ENCODE data around the gene PPP1R11. TPM values are rescaled to one million over a fixed set of nuclear protein-coding genes. Genes with fewer than 3 reads are reported as not detected.
"Not testable (repeated sequence)": the region's sequence is repeated elsewhere in the genome, so short reads cannot be mapped to it uniquely, and the experiment has no call there.

The PPP1R11 gene
- total RNA-seq, 2 donors from 2014 or later = 32.4 to 35.2 TPM

- no peaks in the 10 kb centered on the region for H3K9me3 Mint-ChIP-seq
- DNase-seq = no peak
- no peaks in the 10 kb centered on the region for H3K27me3 Mint-ChIP-seq (ENCODE audit: insufficient read depth)
- H3K36me3 Mint-ChIP-seq (ENCODE audit: low read depth) = peaks cover 4% of the 10 kb centered on the region
- H3K27ac ChIP-seq (ENCODE audit: low read depth, low read length) = no peak overlapping the region
- H3K36me3 ChIP-seq (ENCODE audit: control insufficient read depth, insufficient read depth, low read length) = no peaks in the 10 kb centered on the region
- H3K9ac ChIP-seq (ENCODE audit: extremely low read depth, low read length, poor library complexity, severe bottlenecking) = no peak overlapping the region
- TF ChIP-seq CTCF (conservative IDR thresholded peaks at IDR 0.05) = no peak
- H3K4me3 Mint-ChIP-seq = no peak overlapping the region
- 66% methylated on average over 2 of the region's 3 CpGs; no CpG with 5 or more reads in 1 of the 2 experiments for WGBS, 2 experiments (ENCODE audit: insufficient coverage in 1 of 2, insufficient read length in 1 of 2)
- H3K4me1 Mint-ChIP-seq = peaks cover 5% of the 10 kb centered on the region
- no peak overlapping the region for H3K27ac Mint-ChIP-seq
- H3K9me3 ChIP-seq (ENCODE audit: control insufficient read depth, low read length) = no peaks in the 10 kb centered on the region
- H3K4me3 ChIP-seq (ENCODE audit: low read length) = no peak overlapping the region
- H3K4me1 ChIP-seq (ENCODE audit: control insufficient read depth, insufficient read depth, low read length) = no peaks in the 10 kb centered on the region
- no peaks in the 10 kb centered on the region for H3K27me3 ChIP-seq (ENCODE audit: control insufficient read depth, insufficient read depth, low read length, poor library complexity, severe bottlenecking)
These were observed 44.8 kb upstream of the PPP1R11 start for GRCh38 chr6:30022189-30022588.

- H3K27ac ChIP-seq (ENCODE audit: low read depth, low read length); H3K36me3 Mint-ChIP-seq (ENCODE audit: low read depth); H3K9ac ChIP-seq (ENCODE audit: extremely low read depth, low read length, poor library complexity, severe bottlenecking); H3K4me1 ChIP-seq (ENCODE audit: control insufficient read depth, insufficient read depth, low read length); DNase-seq; H3K27me3 Mint-ChIP-seq (ENCODE audit: insufficient read depth); H3K4me1 Mint-ChIP-seq; H3K36me3 ChIP-seq (ENCODE audit: control insufficient read depth, insufficient read depth, low read length); H3K4me3 ChIP-seq (ENCODE audit: low read length); H3K27me3 ChIP-seq (ENCODE audit: control insufficient read depth, insufficient read depth, low read length, poor library complexity, severe bottlenecking); H3K4me3 Mint-ChIP-seq; H3K9me3 ChIP-seq (ENCODE audit: control insufficient read depth, low read length); H3K27ac Mint-ChIP-seq; H3K9me3 Mint-ChIP-seq: not testable (repeated sequence)
These were observed 44.3 kb upstream of the PPP1R11 start for GRCh38 chr6:30022712-30023111.

GRCh38 chr6:30025186-30025585 lies 41.8 kb upstream of the PPP1R11 start:
- no peak overlapping the region for H3K4me3 ChIP-seq (ENCODE audit: low read length)
- Mint-ChIP-seq H3K27me3 (ENCODE audit: insufficient read depth) (no peaks in the 10 kb centered on the region), H3K4me3 (no peak overlapping the region), H3K9me3 (no peaks in the 10 kb centered on the region), H3K27ac (no peak overlapping the region), H3K4me1 (peaks cover 5% of the 10 kb centered on the region), H3K36me3 (ENCODE audit: low read depth) (peaks cover 4% of the 10 kb centered on the region)
- 88% methylated on average over 1 of the region's 1 CpG; no CpG with 5 or more reads in 1 of the 2 experiments for WGBS, 2 experiments (ENCODE audit: insufficient coverage in 1 of 2, insufficient read length in 1 of 2)
- no peak for TF ChIP-seq CTCF (conservative IDR thresholded peaks at IDR 0.05)
- no peaks in the 10 kb centered on the region for H3K4me1 ChIP-seq (ENCODE audit: control insufficient read depth, insufficient read depth, low read length)
- no peak overlapping the region for H3K9ac ChIP-seq (ENCODE audit: extremely low read depth, low read length, poor library complexity, severe bottlenecking)
- H3K27me3 ChIP-seq (ENCODE audit: control insufficient read depth, insufficient read depth, low read length, poor library complexity, severe bottlenecking) = no peaks in the 10 kb centered on the region
- DNase-seq = no peak
- no peaks in the 10 kb centered on the region for H3K9me3 ChIP-seq (ENCODE audit: control insufficient read depth, low read length)
- no peaks in the 10 kb centered on the region for H3K36me3 ChIP-seq (ENCODE audit: control insufficient read depth, insufficient read depth, low read length)
- H3K27ac ChIP-seq (ENCODE audit: low read depth, low read length) = no peak overlapping the region

- Mint-ChIP-seq H3K4me3 (no peak overlapping the region), H3K36me3 (ENCODE audit: low read depth) (peaks cover 11% of the 10 kb centered on the region), H3K4me1 (peaks cover 5% of the 10 kb centered on the region), H3K27me3 (ENCODE audit: insufficient read depth) (no peaks in the 10 kb centered on the region), H3K27ac (no peak overlapping the region), H3K9me3 (no peaks in the 10 kb centered on the region)
- Histone ChIP-seq H3K27me3 (ENCODE audit: control insufficient read depth, insufficient read depth, low read length, poor library complexity, severe bottlenecking) (no peaks in the 10 kb centered on the region), H3K4me1 (ENCODE audit: control insufficient read depth, insufficient read depth, low read length) (no peaks in the 10 kb centered on the region), H3K9ac (ENCODE audit: extremely low read depth, low read length, poor library complexity, severe bottlenecking) (no peak overlapping the region), H3K27ac (ENCODE audit: low read depth, low read length) (no peak overlapping the region), H3K4me3 (ENCODE audit: low read length) (no peak overlapping the region), H3K9me3 (ENCODE audit: control insufficient read depth, low read length) (no peaks in the 10 kb centered on the region), H3K36me3 (ENCODE audit: control insufficient read depth, insufficient read depth, low read length) (no peaks in the 10 kb centered on the region)
- no peak for TF ChIP-seq CTCF (conservative IDR thresholded peaks at IDR 0.05)
- DNase-seq = no peak
- WGBS, 2 experiments (ENCODE audit: insufficient coverage in 1 of 2, insufficient read length in 1 of 2) = no CpG with 5 or more reads among the region's 1 CpG
These were observed 37.4 kb upstream of the PPP1R11 start for GRCh38 chr6:30029588-30029987.

Measured in endodermal cell (in vitro differentiated cells).